T47D (cell line): Measurements from ENCODE around the gene CADM2.

Experiments
- DNase-seq, 2 experiments: peaks; one replicate each; pipeline versions ENCODE4 v3.0.0 to v3.0.0-alpha.2; 2011 to 2012; ENCODE audit warnings: low read depth in 1 of 2, low spot score in 1 of 2
- JUND ChIP-seq: IDR thresholded peaks from 2 replicates; pipeline ENCODE4 v1.6.1; 2012; ENCODE audit warnings: low read depth
- in situ Hi-C: cut with HindIII; loops from 2 replicates; pipeline ENCODE4 v1.10.0; 2016; ENCODE audit warnings: low sequenced_read_pairs, low pct_unique_long_range_greater_than_20kb

The CADM2 gene

GRCh38 chr3:84991422-84991900, 32.7 kb downstream of the CADM2 start:
- in situ Hi-C loops, result no loop called here
- TF ChIP-seq JUND, result no peak
- no peak for DNase-seq

GRCh38 chr3:84993956-84994355, 35.2 kb downstream of the CADM2 start:
- DNase-seq, result no peak
- in situ Hi-C loops, result no loop called here
- no peak for TF ChIP-seq JUND

- no peak for DNase-seq
- no peak for TF ChIP-seq JUND
- in situ Hi-C loops, result no loop called here
Measured at GRCh38 chr3:84998545-84998944, 39.8 kb downstream of the CADM2 start.

- in situ Hi-C loops, result no loop called here
Measured at GRCh38 chr3:85003479-85003878, 44.7 kb downstream of the CADM2 start.

GRCh38 chr3:85004147-85004546, 45.4 kb downstream of the CADM2 start:
- DNase-seq, result no peak
- no peak for TF ChIP-seq JUND
- in situ Hi-C loops, result no loop called here

More at GRCh38 chr3:85003479-85003878, 44.7 kb downstream of the CADM2 start:
- DNase-seq, result no peak
- TF ChIP-seq JUND, result no peak

GRCh38 chr3:85005946-85006345, 47.2 kb downstream of the CADM2 start:
- DNase-seq, result no peak
- in situ Hi-C loops, result no loop called here
- no peak for TF ChIP-seq JUND

GRCh38 chr3:85007195-85008094, 48.7 kb downstream of the CADM2 start:
- no peak for TF ChIP-seq JUND
- in situ Hi-C loops, result no loop called here
- no peak for DNase-seq

GRCh38 chr3:85020828-85021227, 62.0 kb downstream of the CADM2 start:
- in situ Hi-C loops, result no loop called here
- DNase-seq, result no peak
- TF ChIP-seq JUND, result no peak

- DNase-seq, result no peak
- in situ Hi-C loops, result no loop called here
- no peak for TF ChIP-seq JUND
Measured at GRCh38 chr3:85030052-85030451, 71.3 kb downstream of the CADM2 start.

- TF ChIP-seq JUND, result no peak
- DNase-seq, result no peak
- in situ Hi-C loops, result no loop called here
Measured at GRCh38 chr3:85037203-85037602, 78.4 kb downstream of the CADM2 start.

GRCh38 chr3:85041001-85041400, 82.2 kb downstream of the CADM2 start:
- in situ Hi-C loops, result no loop called here
- no peak for DNase-seq
- TF ChIP-seq JUND, result no peak

GRCh38 chr3:85041562-85042055, 82.8 kb downstream of the CADM2 start:
- TF ChIP-seq JUND, result no peak
- in situ Hi-C loops, result no loop called here
- no peak for DNase-seq

GRCh38 chr3:85050821-85051220, 92.0 kb downstream of the CADM2 start:
- TF ChIP-seq JUND, result no peak
- in situ Hi-C loops, result no loop called here
- peak in 1 of 2 experiments; percentile 8 for DNase-seq
